ENCODE data around the gene TSHZ2.

DNA sequence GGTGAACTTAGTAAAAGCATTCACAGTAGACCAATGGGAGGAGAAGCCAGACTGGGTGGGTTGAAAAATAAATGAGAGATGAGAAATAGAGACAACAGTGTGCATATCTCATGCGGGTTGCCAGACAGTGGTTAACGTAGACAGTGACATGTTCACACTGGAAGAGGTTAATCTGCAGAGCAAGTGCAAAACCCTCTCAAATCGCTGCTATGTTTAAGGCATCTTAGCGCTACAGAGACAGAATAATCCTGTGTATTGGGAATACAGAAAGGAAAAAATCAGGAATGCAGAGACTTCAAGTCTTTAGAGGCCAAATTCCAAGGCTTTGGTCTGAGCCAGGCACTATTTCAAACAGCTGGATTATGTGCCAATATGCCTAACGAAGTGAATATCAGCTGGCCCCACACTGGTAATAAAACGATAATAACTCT lies 107.1 kb downstream of the TSHZ2 start:
- TF ChIP-seq GATA2 (IDR thresholded peaks at IDR 0.05; ENCODE audit: low read depth, low read length) (no peak), GATA3 (IDR thresholded peaks at IDR 0.05; ENCODE audit: low read depth, low read length) (no peak)
